Osteoblast (primary cell): ENCODE measurements around the gene ARHGAP42. TPM values are rescaled to one million over a fixed set of nuclear protein-coding genes. Genes with fewer than 3 reads are reported as not detected.

Experiments used
- DNase-seq: peaks from one replicate; pipeline ENCODE4 v3.0.0; 2011; ENCODE audit warnings: low spot score, mixed read lengths; ENCODE audit not compliant: insufficient read length; ENCODE audit errors: missing footprints
- H2AFZ ChIP-seq: 2 replicates; pipeline ENCODE4 v1.6.0; 2011; ENCODE audit warnings: mild to moderate bottlenecking, low read length
- H3K27ac ChIP-seq: 2 replicates; pipeline ENCODE4 v1.5.1; 2011; ENCODE audit warnings: mild to moderate bottlenecking, low read depth, low read length, moderate library complexity
- H3K27me3 ChIP-seq: 2 replicates; pipeline ENCODE4 v1.6.0; 2012; ENCODE audit warnings: mild to moderate bottlenecking, control low read depth, inconsistent platforms, low read length, moderate library complexity; ENCODE audit not compliant: insufficient read depth
- H3K36me3 ChIP-seq: 2 replicates; pipeline ENCODE4 v1.5.1; 2011; ENCODE audit warnings: mild to moderate bottlenecking, low read length, control low read depth, moderate library complexity; ENCODE audit not compliant: insufficient read depth
- H3K4me1 ChIP-seq: 2 replicates; pipeline ENCODE4 v1.5.1; 2011; ENCODE audit warnings: mild to moderate bottlenecking, low read length, control low read depth, moderate library complexity; ENCODE audit not compliant: insufficient read depth
- H3K4me2 ChIP-seq: 2 replicates; pipeline ENCODE4 v1.6.0; 2011; ENCODE audit warnings: mild to moderate bottlenecking, low read length; ENCODE audit not compliant: insufficient read depth
- H3K4me3 ChIP-seq: fragments of 200-600 bp; sonication (generic); 3 replicates; pipeline ENCODE4 v1.5.1; 2012; ENCODE audit warnings: mild to moderate bottlenecking, low read length, inconsistent platforms; ENCODE audit not compliant: insufficient read depth
- H3K79me2 ChIP-seq: 2 replicates; pipeline ENCODE4 v1.6.0; 2012; ENCODE audit warnings: mild to moderate bottlenecking, low read length, control low read depth, inconsistent platforms; ENCODE audit not compliant: insufficient read depth
- H3K9me3 ChIP-seq: 2 replicates; pipeline ENCODE4 v1.5.1; 2011; ENCODE audit warnings: low read depth, low read length, control low read depth
- H4K20me1 ChIP-seq: 2 replicates; pipeline ENCODE4 v1.6.0; 2012; ENCODE audit warnings: mild to moderate bottlenecking, low read length, control low read depth; ENCODE audit not compliant: insufficient read depth
- CTCF ChIP-seq: IDR thresholded peaks from 2 replicates; pipeline ENCODE4 v1.5.1; 2011; ENCODE audit warnings: mild to moderate bottlenecking, low read depth, low read length, moderate library complexity; ENCODE audit errors: extremely low read depth
- total RNA-seq: library from RNA; depleted of rRNA; stranded (reverse); fragments of >200 nt; gene quantifications from 2 replicates; pipeline ENCODE4 v1.2.3, GENCODE V29; 2012

The ARHGAP42 gene
- total RNA-seq, 1 donor = 9.4 TPM

- peak overlapping the region; percentile 61 for H3K4me3 ChIP-seq
- no peaks in the 10 kb centered on the region for H3K9me3 ChIP-seq
- peak overlapping the region; percentile 80 for H3K4me2 ChIP-seq
- H3K36me3 ChIP-seq = no peaks in the 10 kb centered on the region
- no peak overlapping the region for H2AFZ ChIP-seq
- H3K79me2 ChIP-seq = no peaks in the 10 kb centered on the region
- H3K27ac ChIP-seq = peak overlapping the region; percentile 58
- no peaks in the 10 kb centered on the region for H4K20me1 ChIP-seq
- no peaks in the 10 kb centered on the region for H3K27me3 ChIP-seq
- no peak for DNase-seq
- H3K4me1 ChIP-seq = peaks cover 21% of the 10 kb centered on the region
- peak; percentile 58 for TF ChIP-seq CTCF
These were observed 243.2 kb downstream of the ARHGAP42 start for GRCh38 chr11:100930185-100930778.

DNA sequence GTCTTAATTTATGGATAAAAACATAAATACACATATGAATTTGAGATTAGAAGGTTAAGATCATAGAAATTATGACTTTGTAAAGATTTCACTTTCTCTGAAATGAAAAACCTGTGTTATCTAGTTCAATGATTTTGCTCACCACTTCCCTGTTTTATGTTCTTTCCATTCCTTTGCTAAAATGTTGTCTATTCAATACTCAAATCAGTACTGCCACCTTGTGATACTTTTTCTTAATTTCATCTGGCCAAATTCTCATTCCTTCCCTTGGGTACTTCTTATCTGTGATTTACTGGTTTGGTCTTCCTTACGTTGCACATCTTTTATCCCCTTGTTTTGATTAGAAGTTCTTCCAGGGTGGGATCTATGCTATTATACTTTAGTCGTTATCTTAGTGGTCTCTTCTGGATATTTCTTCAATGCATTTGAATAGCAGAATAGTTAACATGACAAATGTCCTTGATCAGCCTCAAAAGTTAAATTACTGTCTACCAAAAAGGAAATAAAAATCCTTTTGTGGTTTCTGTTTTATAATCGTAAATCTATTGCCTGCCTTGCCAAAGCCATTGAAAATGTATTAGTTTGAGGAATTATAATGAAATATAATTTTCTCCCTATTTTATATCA is 245.5 kb downstream of the ARHGAP42 start:
- H3K79me2 ChIP-seq = no peaks in the 10 kb centered on the region
- no peaks in the 10 kb centered on the region for H3K9me3 ChIP-seq
- H2AFZ ChIP-seq = no peak overlapping the region
- H3K4me3 ChIP-seq = no peak overlapping the region
- H4K20me1 ChIP-seq = no peaks in the 10 kb centered on the region
- H3K4me1 ChIP-seq = peaks cover 15% of the 10 kb centered on the region
- H3K36me3 ChIP-seq = no peaks in the 10 kb centered on the region
- H3K4me2 ChIP-seq = no peak overlapping the region
- DNase-seq = no peak
- no peak overlapping the region for H3K27ac ChIP-seq
- TF ChIP-seq CTCF = peak; percentile 57
- no peaks in the 10 kb centered on the region for H3K27me3 ChIP-seq

- Histone ChIP-seq H3K9me3 (no peaks in the 10 kb centered on the region), H4K20me1 (no peaks in the 10 kb centered on the region), H3K27me3 (no peaks in the 10 kb centered on the region), H3K4me1 (no peaks in the 10 kb centered on the region), H3K4me3 (no peak overlapping the region), H3K79me2 (no peaks in the 10 kb centered on the region), H2AFZ (no peak overlapping the region), H3K4me2 (no peak overlapping the region), H3K36me3 (no peaks in the 10 kb centered on the region), H3K27ac (no peak overlapping the region)
- TF ChIP-seq CTCF = no peak
- DNase-seq = no peak
These were observed 249.7 kb downstream of the ARHGAP42 start for GRCh38 chr11:100936781-100937180.

DNA sequence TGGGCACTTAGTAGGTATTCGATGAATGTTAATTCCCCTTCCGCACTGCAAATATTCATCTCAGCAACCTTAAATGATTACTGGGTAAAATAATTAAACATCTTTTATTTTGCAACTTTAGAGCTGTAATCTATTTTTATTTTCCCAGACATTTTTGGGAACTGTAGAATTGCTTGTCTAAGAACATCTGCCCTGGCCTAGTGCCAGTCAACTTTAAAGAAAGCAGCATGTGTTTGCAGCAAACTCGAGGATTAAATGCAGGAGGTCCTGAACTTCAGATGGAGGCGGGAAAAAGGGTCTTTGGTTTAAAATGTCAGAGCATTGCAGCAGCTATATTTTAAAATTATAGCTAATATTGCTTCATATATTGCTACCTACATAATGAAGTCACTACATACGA is 252.5 kb downstream of the ARHGAP42 start:
- H3K4me2 ChIP-seq = no peak overlapping the region
- no peak overlapping the region for H2AFZ ChIP-seq
- H3K36me3 ChIP-seq = no peaks in the 10 kb centered on the region
- DNase-seq = peak; percentile 53
- no peaks in the 10 kb centered on the region for H4K20me1 ChIP-seq
- H3K4me3 ChIP-seq = no peak overlapping the region
- no peaks in the 10 kb centered on the region for H3K79me2 ChIP-seq
- no peaks in the 10 kb centered on the region for H3K9me3 ChIP-seq
- H3K27me3 ChIP-seq = no peaks in the 10 kb centered on the region
- no peak overlapping the region for H3K27ac ChIP-seq
- no peaks in the 10 kb centered on the region for H3K4me1 ChIP-seq
- TF ChIP-seq CTCF = no peak
